Esophagus squamous epithelium (tissue), 4 donors: ENCODE data around the gene LOX.

Source experiments
- CTCF ChIP-seq, 6 experiments: fragments of 450-650 bp in 4 of 6; fragments of 200-600 bp in 2 of 6; sonication (generic) in 2 of 6; IDR thresholded peaks; one replicate each; pipeline ENCODE4 v1.5.1; 2016 to 2019; ENCODE audit warnings: antibody characterized with exemption in 6 of 6, mild to moderate bottlenecking in 4 of 6, moderate library complexity in 4 of 6
- POLR2A ChIP-seq, 4 donors: fragments of 450-650 bp; IDR thresholded peaks; one replicate each; pipeline ENCODE4 v1.6.1; 2017; ENCODE audit warnings: antibody characterized with exemption in 4 of 4, mild to moderate bottlenecking in 4 of 4, moderate library complexity in 3 of 4

GRCh38 chr5:122119205-122119604 is 41.1 kb upstream of the LOX start:
- no peak for TF ChIP-seq CTCF (IDR thresholded peaks at IDR 0.05)
- no peak for TF ChIP-seq POLR2A (IDR thresholded peaks at IDR 0.05)
